CD14-positive monocyte (primary cell): ENCODE data around the gene CUL1. TPM values are rescaled to one million over a fixed set of nuclear protein-coding genes. Genes with fewer than 3 reads are reported as not detected.

Source experiments
- DNase-seq, 3 donors: peaks; one replicate each; pipeline ENCODE4 v3.0.0-alpha.2; 2011 to 2022
- H2AFZ ChIP-seq: 2 replicates; pipeline ENCODE4 v1.6.0; 2012; ENCODE audit warnings: mild to moderate bottlenecking, low read depth, low read length, inconsistent platforms; ENCODE audit not compliant: insufficient read depth, poor library complexity, severe bottlenecking
- H3K27ac ChIP-seq, 2 donors: 1 replicate in 1 of 2; 2 replicates in 1 of 2; pipeline ENCODE4 v1.5.1; 2012 to 2013; ENCODE audit warnings: low read length in 2 of 2, control low read depth in 1 of 2, inconsistent platforms in 1 of 2, low read depth in 1 of 2, mild to moderate bottlenecking in 1 of 2
- H3K27me3 ChIP-seq, 2 donors: one replicate each; pipeline versions ENCODE4 v1.6.0 to v1.6.1; 2011 to 2013; ENCODE audit warnings: low read length in 2 of 2; ENCODE audit not compliant: control insufficient read depth in 2 of 2, insufficient read depth in 2 of 2
- H3K36me3 ChIP-seq, 2 donors: replicated peaks in 1 of 2; 1 replicate in 1 of 2; 2 replicates in 1 of 2; pipeline versions ENCODE4 v1.5.1 to v1.6.1; 2012 to 2013; ENCODE audit warnings: low read length in 2 of 2, control low read depth in 1 of 2, inconsistent platforms in 1 of 2, mild to moderate bottlenecking in 1 of 2; ENCODE audit not compliant: insufficient read depth in 2 of 2, control insufficient read depth in 1 of 2
- H3K4me1 ChIP-seq, 2 donors: 1 replicate in 1 of 2; 2 replicates in 1 of 2; pipeline versions ENCODE4 v1.5.1 to v1.6.1; 2012 to 2013; ENCODE audit warnings: low read length in 2 of 2, control low read depth in 1 of 2, inconsistent platforms in 1 of 2, mild to moderate bottlenecking in 1 of 2, moderate library complexity in 1 of 2; ENCODE audit not compliant: insufficient read depth in 2 of 2, control insufficient read depth in 1 of 2
- H3K4me2 ChIP-seq: replicated peaks from 2 replicates; pipeline ENCODE3; 2012; ENCODE audit warnings: low read length, moderate library complexity, mild to moderate bottlenecking; ENCODE audit not compliant: poor library complexity, severe bottlenecking; ENCODE audit errors: extremely low read depth
- H3K4me3 ChIP-seq, 3 experiments: fragments of 200-600 bp in 1 of 3; sonication (generic) in 1 of 3; replicated peaks in 1 of 3; 1 replicate in 2 of 3; 2 replicates in 1 of 3; pipeline ENCODE4 v1.5.1; 2011 to 2013; ENCODE audit warnings: low read length in 3 of 3, mild to moderate bottlenecking in 3 of 3, control low read depth in 2 of 3, low read depth in 2 of 3, inconsistent platforms in 1 of 3, moderate library complexity in 1 of 3
- H3K79me2 ChIP-seq: 2 replicates; pipeline ENCODE4 v1.6.0; 2012; ENCODE audit warnings: mild to moderate bottlenecking, control low read depth, inconsistent platforms, low read length, moderate library complexity; ENCODE audit not compliant: insufficient read depth
- H3K9ac ChIP-seq: 2 replicates; pipeline ENCODE4 v1.6.0; 2017; ENCODE audit warnings: low read length, mild to moderate bottlenecking; ENCODE audit not compliant: insufficient read depth, poor library complexity, severe bottlenecking
- H3K9me3 ChIP-seq, 2 donors: replicated peaks in 1 of 2; 1 replicate in 1 of 2; 2 replicates in 1 of 2; pipeline versions ENCODE4 v1.5.1 to v1.6.1; 2012 to 2013; ENCODE audit warnings: low read length in 2 of 2, control low read depth in 1 of 2; ENCODE audit not compliant: control insufficient read depth in 1 of 2, insufficient read depth in 1 of 2
- H4K20me1 ChIP-seq: 2 replicates; pipeline ENCODE4 v1.6.0; 2012; ENCODE audit warnings: mild to moderate bottlenecking, low read length, control low read depth, moderate library complexity; ENCODE audit not compliant: insufficient read depth
- H3K27ac Mint-ChIP-seq, 7 donors: one replicate each; pipeline ENCODE4 v1.8.0; 2020; ENCODE audit warnings: mild to moderate bottlenecking in 7 of 7, mixed read lengths in 7 of 7, moderate library complexity in 6 of 7, inconsistent platforms in 2 of 7
- H3K27me3 Mint-ChIP-seq, 3 donors: one replicate each; pipeline ENCODE4 v1.8.0; 2021 to 2022; ENCODE audit warnings: low read depth in 3 of 3, mild to moderate bottlenecking in 3 of 3, mixed read lengths in 3 of 3, moderate library complexity in 3 of 3, inconsistent platforms in 1 of 3
- H3K36me3 Mint-ChIP-seq, 2 donors: one replicate each; pipeline ENCODE4 v1.8.0; 2020; ENCODE audit warnings: mixed read lengths in 2 of 2, inconsistent platforms in 1 of 2, mild to moderate bottlenecking in 1 of 2
- H3K4me1 Mint-ChIP-seq: one replicate; pipeline ENCODE4 v1.8.0; 2020; ENCODE audit warnings: mild to moderate bottlenecking, mixed read lengths
- H3K4me3 Mint-ChIP-seq, 2 donors: one replicate each; pipeline ENCODE4 v1.8.0; 2020; ENCODE audit warnings: mild to moderate bottlenecking in 2 of 2, mixed read lengths in 2 of 2, moderate library complexity in 1 of 2
- H3K9me3 Mint-ChIP-seq, 7 donors: one replicate each; pipeline ENCODE4 v1.8.0; 2020 to 2022; ENCODE audit warnings: mixed read lengths in 7 of 7, mild to moderate bottlenecking in 6 of 7, moderate library complexity in 6 of 7, inconsistent platforms in 2 of 7
- WGBS: methylation state at CpG from one replicate; pipeline ENCODE4 v1.1.5; 2013; ENCODE audit warnings: missing lambda C conversion rate; ENCODE audit not compliant: insufficient coverage; 5-methylcytosine and 5-hydroxymethylcytosine counted together
- intact Hi-C, 2 donors: fragments of 100-400 bp; cut with micrococcal nuclease; formaldehyde crosslinking; loops; one replicate each; pipeline versions ENCODE4 v1.15.0 to v1.15.1; 2023
- polyA plus RNA-seq, 3 donors: library from polyadenylated mRNA; depleted of rRNA in 1 of 3; unstranded in 2 of 3; stranded (reverse) in 1 of 3; fragments of 300-500 nt in 2 of 3; fragments of >200 nt in 1 of 3; fragmentation: Illumina TruSeq in 2 of 3; gene quantifications; 1 replicate in 2 of 3; 2 replicates in 1 of 3; pipeline ENCODE4 v1.2.3, GENCODE V29; 2012 to 2021
- TF ChIP-seq, protein P1 (sequence below): fragments of 200-600 bp; IDR thresholded peaks from one replicate; pipeline ENCODE4 v1.8.0; 2022; ENCODE audit warnings: antibody characterized with exemption, mild to moderate bottlenecking

The CUL1 gene
- polyA plus RNA-seq, 3 donors = 22.8 to 32.6 (median 23.9) TPM

DNA sequence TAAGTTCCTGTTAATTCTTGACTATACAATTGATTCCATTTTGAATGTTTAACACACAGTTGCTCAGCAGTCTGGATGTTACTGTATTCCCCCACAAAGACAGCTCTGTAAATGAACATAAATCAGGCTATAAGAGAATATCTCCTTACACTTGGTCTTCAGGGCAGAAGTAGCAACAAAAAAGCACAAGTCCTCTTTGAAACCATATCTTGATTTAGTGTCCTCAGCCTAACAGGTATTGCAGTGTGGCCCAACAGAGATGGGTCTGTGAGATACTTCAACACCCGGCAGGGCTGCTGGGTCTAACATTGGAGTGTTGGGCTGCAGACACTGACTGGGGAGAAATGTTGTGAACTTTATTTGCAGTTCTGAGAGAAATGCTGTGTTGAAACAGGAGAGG, 75.8 kb downstream of the CUL1 start:
- no peaks in the 10 kb centered on the region for H4K20me1 ChIP-seq
- H3K4me1 Mint-ChIP-seq = no peaks in the 10 kb centered on the region
- peaks cover 8% of the 10 kb centered on the region for H3K79me2 ChIP-seq
- H2AFZ ChIP-seq = no peak overlapping the region
- no peak overlapping the region for H3K9ac ChIP-seq
- H3K36me3 ChIP-seq = peaks cover 81 to 92% of the 10 kb centered on the region in 2 donors
- H3K27me3 Mint-ChIP-seq = no peaks in the 10 kb centered on the region
- peaks cover 70 to 83% of the 10 kb centered on the region in 2 donors for H3K36me3 Mint-ChIP-seq
- no peaks in the 10 kb centered on the region for H3K9me3 Mint-ChIP-seq
- H3K4me2 ChIP-seq = no peak overlapping the region
- H3K4me3 ChIP-seq = no peak overlapping the region
- TF ChIP-seq, protein P1, sequence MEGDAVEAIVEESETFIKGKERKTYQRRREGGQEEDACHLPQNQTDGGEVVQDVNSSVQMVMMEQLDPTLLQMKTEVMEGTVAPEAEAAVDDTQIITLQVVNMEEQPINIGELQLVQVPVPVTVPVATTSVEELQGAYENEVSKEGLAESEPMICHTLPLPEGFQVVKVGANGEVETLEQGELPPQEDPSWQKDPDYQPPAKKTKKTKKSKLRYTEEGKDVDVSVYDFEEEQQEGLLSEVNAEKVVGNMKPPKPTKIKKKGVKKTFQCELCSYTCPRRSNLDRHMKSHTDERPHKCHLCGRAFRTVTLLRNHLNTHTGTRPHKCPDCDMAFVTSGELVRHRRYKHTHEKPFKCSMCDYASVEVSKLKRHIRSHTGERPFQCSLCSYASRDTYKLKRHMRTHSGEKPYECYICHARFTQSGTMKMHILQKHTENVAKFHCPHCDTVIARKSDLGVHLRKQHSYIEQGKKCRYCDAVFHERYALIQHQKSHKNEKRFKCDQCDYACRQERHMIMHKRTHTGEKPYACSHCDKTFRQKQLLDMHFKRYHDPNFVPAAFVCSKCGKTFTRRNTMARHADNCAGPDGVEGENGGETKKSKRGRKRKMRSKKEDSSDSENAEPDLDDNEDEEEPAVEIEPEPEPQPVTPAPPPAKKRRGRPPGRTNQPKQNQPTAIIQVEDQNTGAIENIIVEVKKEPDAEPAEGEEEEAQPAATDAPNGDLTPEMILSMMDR = no peak
- intact Hi-C loops = no loop called here
- H3K27ac Mint-ChIP-seq = no peak overlapping the region
- 100% methylated on average over 1 of the region's 1 CpG for WGBS
- H3K4me3 Mint-ChIP-seq = no peak overlapping the region
- DNase-seq = no peak
- no peaks in the 10 kb centered on the region for H3K9me3 ChIP-seq
- no peaks in the 10 kb centered on the region for H3K4me1 ChIP-seq
- H3K27me3 ChIP-seq = no peaks in the 10 kb centered on the region
- H3K27ac ChIP-seq = no peak overlapping the region

DNA sequence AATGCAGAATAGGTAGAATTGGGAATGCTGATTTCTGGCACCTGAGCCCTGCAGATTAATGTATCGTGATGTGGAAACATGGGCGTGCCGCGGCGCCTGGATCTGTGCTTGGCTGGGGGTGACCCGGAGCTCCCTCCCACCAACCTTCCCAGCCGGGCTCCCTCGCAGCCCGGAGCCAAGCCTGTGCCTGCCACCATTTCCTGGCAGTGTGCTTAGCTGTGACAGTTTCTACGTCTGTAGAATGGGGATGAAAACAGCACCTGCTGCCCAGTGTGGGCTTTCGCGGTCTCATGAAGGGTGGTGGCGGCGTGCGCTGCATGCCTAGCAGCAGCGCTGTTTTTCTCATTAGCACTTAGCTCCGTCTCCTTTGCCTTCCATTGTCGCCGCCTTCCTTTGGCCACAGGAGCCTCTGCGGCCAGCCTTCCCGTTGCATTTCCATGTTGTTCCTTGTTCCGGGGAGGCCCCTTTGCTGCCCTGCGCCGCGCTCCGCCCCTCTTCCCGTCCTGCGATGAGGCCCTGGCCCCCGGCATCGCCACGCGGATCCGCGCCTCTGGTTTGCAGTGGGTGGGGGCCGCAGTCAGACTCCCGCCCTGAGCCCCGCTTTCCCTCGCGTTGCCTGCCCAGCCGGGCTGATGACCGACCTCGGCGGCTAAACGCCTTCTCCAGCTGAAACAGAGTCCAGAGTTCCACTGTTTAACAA, 84.2 kb downstream of the CUL1 start:
- H3K27ac ChIP-seq = no peak overlapping the region
- H4K20me1 ChIP-seq = no peaks in the 10 kb centered on the region
- no peaks in the 10 kb centered on the region for H3K9me3 ChIP-seq
- no peak overlapping the region for H3K4me3 ChIP-seq
- TF ChIP-seq, protein P1 = no peak
- H3K4me1 ChIP-seq = no peaks in the 10 kb centered on the region
- intact Hi-C loops = no loop called here
- Mint-ChIP-seq H3K4me1 (no peaks in the 10 kb centered on the region), H3K4me3 (no peak overlapping the region), H3K36me3 (peaks cover 78 to 89% of the 10 kb centered on the region in 2 donors), H3K9me3 (peaks cover 0 to 2% (median 0%) of the 10 kb centered on the region in 7 donors), H3K27ac (no peak overlapping the region), H3K27me3 (no peaks in the 10 kb centered on the region)
- no peaks in the 10 kb centered on the region for H3K27me3 ChIP-seq
- no peak overlapping the region for H3K9ac ChIP-seq
- H3K36me3 ChIP-seq = peaks cover 90 to 99% of the 10 kb centered on the region in 2 donors
- H2AFZ ChIP-seq = no peak overlapping the region
- no peak overlapping the region for H3K4me2 ChIP-seq
- DNase-seq = no peak
- 96% methylated on average over 29 of the region's 44 CpGs for WGBS
- no peaks in the 10 kb centered on the region for H3K79me2 ChIP-seq
